GM18951 (cell line): ENCODE results near the gene NSMF.

Source experiments
- POLR2A ChIP-seq: IDR thresholded peaks from 4 replicates; pipeline ENCODE4 v1.6.1; 2011; ENCODE audit warnings: mild to moderate bottlenecking; ENCODE audit not compliant: insufficient read length, insufficient read depth; ENCODE audit errors: extremely low read depth
- in situ Hi-C: fragments of 300-500 bp; cut with MboI; formaldehyde crosslinking; loops from one replicate; pipeline ENCODE4 v1.12.0; 2022; ENCODE audit warnings: low sequenced_read_pairs, mixed read lengths, inconsistent platforms; ENCODE audit not compliant: unreplicated experiment

NSMF gene

GRCh38 chr9:137406085-137406760 is 52.9 kb downstream of the NSMF start:
- TF ChIP-seq POLR2A: no peak
- in situ Hi-C loops: loop anchor here (10.0 kb wide), 1 partner anchor 111 kb away; no protein-coding TSS in a partner anchor

GRCh38 chr9:137405677-137406081 is 53.5 kb downstream of the NSMF start:
- no peak for TF ChIP-seq POLR2A
- in situ Hi-C loops: loop anchor here (10.0 kb wide), 1 partner anchor 111 kb away; no protein-coding TSS in a partner anchor

GRCh38 chr9:137404961-137405567 is 54.1 kb downstream of the NSMF start:
- TF ChIP-seq POLR2A: no peak
- in situ Hi-C loops: loop anchor here (10.0 kb wide), 1 partner anchor 110 kb away; no protein-coding TSS in a partner anchor

GRCh38 chr9:137403269-137403668 is 55.9 kb downstream of the NSMF start:
- TF ChIP-seq POLR2A: no peak

GRCh38 chr9:137402746-137403145 is 56.4 kb downstream of the NSMF start:
- no peak for TF ChIP-seq POLR2A
- in situ Hi-C loops: loop anchor here (10.0 kb wide), 1 partner anchor 108 kb away; no protein-coding TSS in a partner anchor

More at GRCh38 chr9:137403269-137403668, 55.9 kb downstream of the NSMF start:
- in situ Hi-C loops: loop anchor here (10.0 kb wide), 1 partner anchor 108 kb away; no protein-coding TSS in a partner anchor

- TF ChIP-seq POLR2A: no peak
- in situ Hi-C loops: no loop called here
Observed at GRCh38 chr9:137398561-137399468, 60.3 kb downstream of the NSMF start.

- no peak for TF ChIP-seq POLR2A
- in situ Hi-C loops: no loop called here
Observed at GRCh38 chr9:137397675-137398423, 61.3 kb downstream of the NSMF start.
